ENCODE results near the gene GRID1.
"Not testable (repeated sequence)": the region's sequence is repeated elsewhere in the genome, so short reads cannot be mapped to it uniquely, and the experiment has no call there.

DNA sequence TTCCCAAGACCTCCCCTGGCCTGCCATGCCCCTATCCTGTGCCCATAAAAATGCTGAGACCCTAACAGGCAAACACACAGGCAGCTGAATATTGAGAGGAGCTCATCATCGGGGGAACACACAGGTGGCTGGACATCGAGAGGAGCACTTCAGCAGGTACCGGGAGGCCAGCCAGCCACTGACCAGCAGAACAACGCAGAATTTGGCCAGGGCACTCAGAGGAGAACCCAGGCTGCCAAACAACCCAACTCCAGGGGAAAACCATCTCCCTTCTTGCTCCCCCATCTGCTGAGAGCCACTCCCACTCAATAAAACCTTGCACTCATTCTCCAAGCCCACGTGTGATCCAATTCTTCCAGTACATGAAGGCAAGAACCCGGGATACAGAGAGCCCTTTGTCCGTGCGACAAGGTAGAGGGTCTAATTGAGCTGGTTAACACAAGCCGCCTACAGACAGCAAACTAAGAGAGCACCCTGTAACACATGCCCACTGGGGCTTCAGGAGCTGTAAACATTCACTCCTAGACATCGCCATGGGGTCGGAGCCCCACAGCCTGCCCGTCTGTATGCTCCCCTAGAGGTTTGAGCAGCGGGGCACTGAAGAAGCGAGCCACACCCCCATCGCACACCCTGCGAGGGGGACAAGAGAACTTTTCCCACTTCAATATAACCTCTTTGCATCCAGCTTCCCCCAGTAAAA lies 258.8 kb downstream of the GRID1 start:
- not testable (repeated sequence) for TF ChIP-seq CTCF, POLR2A (IDR thresholded peaks at IDR 0.05)
